ENCODE data around the gene TRIM22.

TRIM22 gene

GRCh38 chr11:5727691-5728090 is 38.1 kb downstream of the TRIM22 start:
- Histone ChIP-seq H3K27me3 (no peaks in the 10 kb centered on the region), H3K9me3 (no peaks in the 10 kb centered on the region), H3K4me1 (no peaks in the 10 kb centered on the region), H3K36me3 (no peaks in the 10 kb centered on the region), H3K4me3 (ENCODE audit: low read depth, low read length) (no peak overlapping the region)
- TF ChIP-seq CTCF (IDR thresholded peaks at IDR 0.05; ENCODE audit: low read depth, low read length): no peak
- no peak for DNase-seq

- no peaks in the 10 kb centered on the region for H3K27me3 ChIP-seq
- no peak for TF ChIP-seq CTCF (IDR thresholded peaks at IDR 0.05; ENCODE audit: low read depth, low read length)
- no peak for DNase-seq
- no peaks in the 10 kb centered on the region for H3K36me3 ChIP-seq
- H3K9me3 ChIP-seq: no peaks in the 10 kb centered on the region
- no peak within 1 kb of the TSS for H3K4me3 ChIP-seq (ENCODE audit: low read depth, low read length)
- no peaks in the 10 kb centered on the region for H3K4me1 ChIP-seq
Measured at GRCh38 chr11:5736396-5736795, 46.8 kb downstream of the TRIM22 start, which contains the start of gene OR56B1. Gene OR56B1 (plus strand): TSS chr11:5736448. CDS start chr11:5736517, 69 bp downstream.

- TF ChIP-seq CTCF (IDR thresholded peaks at IDR 0.05; ENCODE audit: low read depth, low read length): no peak
- no peaks in the 10 kb centered on the region for H3K9me3 ChIP-seq
- no peaks in the 10 kb centered on the region for H3K36me3 ChIP-seq
- DNase-seq: no peak
- no peaks in the 10 kb centered on the region for H3K4me1 ChIP-seq
- no peaks in the 10 kb centered on the region for H3K27me3 ChIP-seq
- no peak overlapping the region for H3K4me3 ChIP-seq (ENCODE audit: low read depth, low read length)
Measured at GRCh38 chr11:5737091-5737490, 47.5 kb downstream of the TRIM22 start.

- no peak for TF ChIP-seq CTCF (IDR thresholded peaks at IDR 0.05; ENCODE audit: low read depth, low read length)
- H3K4me3 ChIP-seq (ENCODE audit: low read depth, low read length): no peak overlapping the region
- H3K4me1 ChIP-seq: no peaks in the 10 kb centered on the region
- H3K9me3 ChIP-seq: no peaks in the 10 kb centered on the region
- H3K36me3 ChIP-seq: no peaks in the 10 kb centered on the region
- H3K27me3 ChIP-seq: no peaks in the 10 kb centered on the region
- DNase-seq: no peak
Measured at GRCh38 chr11:5737670-5738392, 48.2 kb downstream of the TRIM22 start.

GRCh38 chr11:5738431-5738830 is 48.8 kb downstream of the TRIM22 start:
- Histone ChIP-seq H3K4me3 (ENCODE audit: low read depth, low read length) (no peak overlapping the region), H3K9me3 (no peaks in the 10 kb centered on the region), H3K36me3 (no peaks in the 10 kb centered on the region), H3K27me3 (no peaks in the 10 kb centered on the region), H3K4me1 (no peaks in the 10 kb centered on the region)
- no peak for DNase-seq
- no peak for TF ChIP-seq CTCF (IDR thresholded peaks at IDR 0.05; ENCODE audit: low read depth, low read length)

GRCh38 chr11:5746614-5747013 is 57.0 kb downstream of the TRIM22 start:
- DNase-seq: no peak
- Histone ChIP-seq H3K4me1 (no peaks in the 10 kb centered on the region), H3K9me3 (no peaks in the 10 kb centered on the region), H3K27me3 (no peaks in the 10 kb centered on the region), H3K36me3 (no peaks in the 10 kb centered on the region), H3K4me3 (ENCODE audit: low read depth, low read length) (no peak overlapping the region)
- no peak for TF ChIP-seq CTCF (IDR thresholded peaks at IDR 0.05; ENCODE audit: low read depth, low read length)

All from BE2C (cell line).